GM12892 (cell line): Measurements from ENCODE around the gene CFAP70.

Source experiments
- POLR2A ChIP-seq: IDR thresholded peaks from 2 replicates; pipeline ENCODE4 v1.6.1; 2011; ENCODE audit warnings: low read depth, low read length, control low read depth
- POLR2AphosphoS5 ChIP-seq: IDR thresholded peaks from 2 replicates; pipeline ENCODE4 v1.6.1; 2011; ENCODE audit warnings: low read depth, low read length, control low read depth

DNA sequence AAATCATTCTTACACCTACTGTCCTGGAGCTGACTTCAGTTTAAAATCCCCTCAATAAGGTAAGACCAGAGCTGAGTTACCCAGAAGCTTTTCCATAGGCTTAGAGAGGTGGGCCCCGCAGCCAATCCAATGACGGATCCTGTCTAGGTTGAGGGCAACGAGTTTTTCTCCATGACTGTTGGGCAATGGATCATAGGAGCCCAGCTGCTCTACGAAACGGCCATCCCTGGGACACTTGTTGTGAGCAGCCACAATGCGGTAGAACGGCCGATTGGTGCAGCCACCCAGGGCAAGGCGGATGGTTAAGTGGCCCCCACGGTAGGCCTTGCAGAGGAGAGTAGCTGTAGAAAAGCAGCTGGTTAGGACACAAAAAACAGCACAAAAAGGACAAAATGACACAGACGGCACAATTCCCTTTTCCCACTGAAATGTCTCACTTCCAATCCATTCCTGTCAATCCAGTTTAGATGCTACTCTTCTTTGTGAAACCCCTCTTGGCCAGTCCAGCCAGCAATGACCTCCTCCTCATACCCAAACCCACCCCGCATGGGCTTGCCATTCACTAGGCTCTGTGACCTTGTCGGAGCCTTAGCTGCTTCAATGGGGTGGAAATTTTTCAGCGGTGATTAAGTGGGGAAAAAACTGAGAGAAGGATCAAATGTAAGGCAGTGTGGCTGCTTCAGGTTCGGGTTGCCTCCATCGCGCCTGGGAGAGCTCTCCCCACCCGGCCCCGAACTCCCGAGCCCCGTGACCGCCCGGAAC, 106.8 kb downstream of the CFAP70 start:
- TF ChIP-seq POLR2A (no peak; the same call in 1 of the 2 replicates), POLR2AphosphoS5 (no peak)
